Esophagus squamous epithelium (tissue), 4 donors: ENCODE data around the gene TNNC1.

Source experiments
- POLR2A ChIP-seq, 4 donors: fragments of 450-650 bp; IDR thresholded peaks; one replicate each; pipeline ENCODE4 v1.6.1; 2017; ENCODE audit warnings: antibody characterized with exemption in 4 of 4, mild to moderate bottlenecking in 4 of 4, moderate library complexity in 3 of 4
- TF ChIP-seq, protein P1 (sequence below), 6 experiments: fragments of 450-650 bp in 4 of 6; fragments of 200-600 bp in 2 of 6; sonication (generic) in 2 of 6; IDR thresholded peaks; one replicate each; pipeline ENCODE4 v1.5.1; 2016 to 2019; ENCODE audit warnings: antibody characterized with exemption in 6 of 6, mild to moderate bottlenecking in 4 of 6, moderate library complexity in 4 of 6

DNA sequence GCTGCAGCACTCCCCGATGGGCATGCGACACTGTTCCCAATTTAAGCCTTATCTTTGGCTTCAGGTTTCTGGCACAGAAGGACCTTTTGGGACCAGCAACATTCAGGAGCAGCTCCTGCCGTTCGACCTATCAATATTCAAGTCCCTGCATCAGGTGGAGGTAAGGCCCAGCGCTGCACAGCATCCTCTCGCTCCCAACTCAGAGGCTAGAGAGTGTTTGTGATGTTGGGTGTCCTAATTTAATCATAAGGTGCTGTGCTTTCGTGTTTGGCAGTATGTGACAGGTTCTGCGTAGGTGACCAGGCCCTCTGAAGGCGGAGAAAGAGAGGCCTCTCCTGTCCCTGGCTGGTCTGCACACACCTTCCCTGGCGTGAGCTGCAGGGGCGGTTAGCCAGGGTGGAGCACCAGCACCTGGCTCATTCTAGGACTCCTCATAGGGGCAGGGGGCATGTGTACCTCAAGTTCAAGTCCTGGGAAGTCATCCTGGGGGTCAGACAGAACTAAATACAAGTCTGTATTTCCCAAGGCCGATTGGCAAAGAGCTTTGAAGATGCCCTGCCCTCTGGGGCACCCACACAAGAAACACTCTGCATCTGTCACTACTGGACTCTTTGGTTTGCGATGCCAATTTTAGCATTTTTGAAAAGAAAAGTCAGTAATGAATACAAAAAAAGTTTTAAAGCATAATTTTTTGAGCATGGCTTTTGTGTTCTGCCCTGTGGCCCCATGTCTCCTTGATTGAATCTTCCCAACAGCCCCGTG is 18.6 kb upstream of the TNNC1 start:
- no peak for TF ChIP-seq POLR2A (IDR thresholded peaks at IDR 0.05)
- TF ChIP-seq, protein P1, sequence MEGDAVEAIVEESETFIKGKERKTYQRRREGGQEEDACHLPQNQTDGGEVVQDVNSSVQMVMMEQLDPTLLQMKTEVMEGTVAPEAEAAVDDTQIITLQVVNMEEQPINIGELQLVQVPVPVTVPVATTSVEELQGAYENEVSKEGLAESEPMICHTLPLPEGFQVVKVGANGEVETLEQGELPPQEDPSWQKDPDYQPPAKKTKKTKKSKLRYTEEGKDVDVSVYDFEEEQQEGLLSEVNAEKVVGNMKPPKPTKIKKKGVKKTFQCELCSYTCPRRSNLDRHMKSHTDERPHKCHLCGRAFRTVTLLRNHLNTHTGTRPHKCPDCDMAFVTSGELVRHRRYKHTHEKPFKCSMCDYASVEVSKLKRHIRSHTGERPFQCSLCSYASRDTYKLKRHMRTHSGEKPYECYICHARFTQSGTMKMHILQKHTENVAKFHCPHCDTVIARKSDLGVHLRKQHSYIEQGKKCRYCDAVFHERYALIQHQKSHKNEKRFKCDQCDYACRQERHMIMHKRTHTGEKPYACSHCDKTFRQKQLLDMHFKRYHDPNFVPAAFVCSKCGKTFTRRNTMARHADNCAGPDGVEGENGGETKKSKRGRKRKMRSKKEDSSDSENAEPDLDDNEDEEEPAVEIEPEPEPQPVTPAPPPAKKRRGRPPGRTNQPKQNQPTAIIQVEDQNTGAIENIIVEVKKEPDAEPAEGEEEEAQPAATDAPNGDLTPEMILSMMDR (IDR thresholded peaks at IDR 0.05), result no peak
